Activated CD4-positive, alpha-beta T cell treated with anti-CD3 and anti-CD28 coated beads for 36 hours (primary cell): ENCODE results near the gene TRPM2. TPM values are rescaled to one million over a fixed set of nuclear protein-coding genes. Genes with fewer than 3 reads are reported as not detected.
"Not testable (repeated sequence)": the region's sequence is repeated elsewhere in the genome, so short reads cannot be mapped to it uniquely, and the experiment has no call there.

Source experiments
- ATAC-seq: fragments of 200-7000 bp; cut with Tn5 transposase; one replicate; pipeline ENCODE4 v1.10.0; 2021; ENCODE audit warnings: mild to moderate bottlenecking, moderate library complexity
- CTCF ChIA-PET: fragments of 350-600 bp; sonication (Branson Sonifier 250); formaldehyde crosslinking; loops from one replicate; lab custom pipeline; 2021; ENCODE audit warnings: antibody characterized with exemption; lab: Charles Lee
- POLR2A ChIA-PET: fragments of 350-600 bp; sonication (Branson Sonifier 250); formaldehyde crosslinking; loops from one replicate; lab custom pipeline; 2021; ENCODE audit warnings: antibody characterized with exemption, inconsistent platforms; lab: Charles Lee
- DNase-seq: peaks from one replicate; pipeline ENCODE4 v3.0.0-alpha.2; 2020
- H3K27ac Mint-ChIP-seq: one replicate; pipeline ENCODE4 v1.8.0; 2021; ENCODE audit warnings: mixed read lengths
- H3K27me3 Mint-ChIP-seq: one replicate; pipeline ENCODE4 v1.8.0; 2021; ENCODE audit warnings: mixed read lengths
- H3K36me3 Mint-ChIP-seq: one replicate; pipeline ENCODE4 v1.8.0; 2021; ENCODE audit warnings: low read depth, mixed read lengths
- H3K4me1 Mint-ChIP-seq: one replicate; pipeline ENCODE4 v1.8.0; 2021; ENCODE audit warnings: mixed read lengths
- H3K4me3 Mint-ChIP-seq: one replicate; pipeline ENCODE4 v1.8.0; 2021; ENCODE audit warnings: mild to moderate bottlenecking, moderate library complexity, mixed read lengths
- H3K9me3 Mint-ChIP-seq: one replicate; pipeline ENCODE4 v1.8.0; 2021; ENCODE audit warnings: low read depth, mixed read lengths
- intact Hi-C, 2 experiments: fragments of 100-400 bp; cut with DNase I in 1 of 2; cut with micrococcal nuclease in 1 of 2; formaldehyde crosslinking; loops; one replicate each; pipeline versions ENCODE4 v1.14.2 to v1.15.1; 2022 to 2024; cut with DNase I, micrococcal nuclease
- total RNA-seq, 2 experiments: library from RNA; stranded (reverse); gene quantifications; one replicate each; pipeline ENCODE4 v1.2.3, GENCODE V29; 2021

The TRPM2 gene
- total RNA-seq, 2 experiments from 2014 or later = 1.5 to 1.7 TPM

DNA sequence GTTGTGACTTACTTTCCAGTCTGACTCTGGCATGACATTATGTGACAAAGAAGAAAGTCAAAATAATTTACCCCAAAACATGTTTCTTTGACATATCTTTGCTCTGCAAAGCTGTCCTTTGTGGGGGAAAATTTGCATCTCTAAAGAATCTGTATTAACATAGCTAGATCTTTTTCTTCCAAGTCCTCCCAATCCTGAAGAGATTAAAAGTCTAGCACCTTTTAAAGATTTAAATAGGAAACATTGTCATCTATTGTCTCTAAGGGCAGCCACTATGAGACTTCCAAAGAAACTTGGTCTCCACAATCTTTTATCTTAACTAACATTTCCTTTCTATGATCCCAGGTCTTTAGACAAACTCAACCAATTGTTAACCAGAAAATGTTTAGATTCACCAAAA, 117.9 kb downstream of the TRPM2 start:
- Mint-ChIP-seq H3K27ac (no peak overlapping the region), H3K27me3 (no peaks in the 10 kb centered on the region), H3K4me3 (no peak overlapping the region), H3K36me3 (no peaks in the 10 kb centered on the region), H3K4me1 (no peaks in the 10 kb centered on the region), H3K9me3 (no peaks in the 10 kb centered on the region)
- ATAC-seq = no peak
- ChIA-PET CTCF (interaction anchor here (0.7 kb wide), 1 partner anchor 21 kb away, joined by 3 read pairs; no protein-coding TSS in a partner anchor), POLR2A (no interaction called here)
- no peak for DNase-seq
- intact Hi-C loops = no loop called here

DNA sequence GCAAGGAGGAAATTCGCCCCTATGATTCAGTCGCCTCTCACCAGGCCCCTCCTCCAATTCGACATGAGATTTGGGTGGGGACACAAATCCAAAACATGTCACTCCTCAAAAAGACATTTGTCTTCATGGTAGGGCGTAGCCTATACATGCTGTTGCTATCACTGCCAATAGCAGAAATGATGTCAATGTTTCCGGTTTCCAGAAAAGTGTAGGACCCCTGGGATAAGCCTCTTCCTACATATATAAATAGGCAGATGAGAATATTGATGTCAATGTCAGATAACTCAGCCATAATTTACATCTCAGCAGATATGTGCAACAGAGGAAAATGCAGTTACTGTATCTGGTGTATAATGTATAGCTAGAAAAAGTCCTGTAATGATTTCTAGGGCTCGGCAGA, 118.6 kb downstream of the TRPM2 start:
- intact Hi-C loops = no loop called here
- H3K27ac Mint-ChIP-seq = no peak overlapping the region
- POLR2A ChIA-PET = no interaction called here

DNA sequence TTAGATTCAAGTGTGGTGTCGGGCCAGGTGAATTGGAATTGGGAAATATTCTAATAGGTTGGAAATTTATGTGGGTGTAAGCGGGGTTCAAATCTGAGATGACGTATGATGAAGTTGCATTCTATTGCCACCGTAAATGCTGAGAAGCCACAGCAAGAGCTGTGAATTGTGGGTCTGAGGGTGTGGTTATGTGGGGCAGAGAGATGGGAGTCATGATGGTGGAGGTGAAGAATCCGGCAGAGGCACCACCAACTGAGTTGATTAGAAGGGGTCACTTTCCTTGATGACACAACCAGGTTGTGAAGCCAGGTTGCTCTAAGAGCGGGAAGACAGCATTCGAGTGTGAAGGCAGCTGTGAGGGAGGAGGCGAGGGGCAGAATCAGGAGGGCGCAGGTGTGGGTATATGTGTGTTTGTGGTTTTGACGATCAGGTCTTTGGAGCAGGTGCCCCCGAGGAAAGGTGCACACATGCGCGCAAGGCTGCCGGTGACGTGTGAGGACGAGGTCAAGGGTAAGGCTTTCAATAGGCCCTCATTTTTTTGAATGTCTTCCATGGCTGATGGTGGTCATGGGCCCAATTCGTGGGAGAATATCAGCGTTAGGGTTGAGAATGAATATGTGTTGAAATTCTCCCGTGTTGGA, 120.6 kb downstream of the TRPM2 start:
- intact Hi-C loops = no loop called here
- CTCF ChIA-PET = interaction anchor here (0.5 kb wide), 1 partner anchor 46 kb away, joined by 4 read pairs; no protein-coding TSS in a partner anchor
- POLR2A ChIA-PET = no interaction called here
- Mint-ChIP-seq H3K4me1 (no peaks in the 10 kb centered on the region), H3K9me3 (no peaks in the 10 kb centered on the region), H3K27me3 (no peaks in the 10 kb centered on the region), H3K4me3 (no peak overlapping the region), H3K27ac (no peak overlapping the region), H3K36me3 (no peaks in the 10 kb centered on the region)
- ATAC-seq = no peak
- DNase-seq = no peak

More for the DNA sequence above, 118.6 kb downstream of the TRPM2 start:
- DNase-seq (no peak), ATAC-seq (no peak)
- H3K9me3 Mint-ChIP-seq = no peaks in the 10 kb centered on the region
- H3K27me3 Mint-ChIP-seq = no peaks in the 10 kb centered on the region
- H3K4me3 Mint-ChIP-seq = no peak overlapping the region
- no peaks in the 10 kb centered on the region for H3K36me3 Mint-ChIP-seq
- CTCF ChIA-PET = no interaction called here
- no peaks in the 10 kb centered on the region for H3K4me1 Mint-ChIP-seq

DNA sequence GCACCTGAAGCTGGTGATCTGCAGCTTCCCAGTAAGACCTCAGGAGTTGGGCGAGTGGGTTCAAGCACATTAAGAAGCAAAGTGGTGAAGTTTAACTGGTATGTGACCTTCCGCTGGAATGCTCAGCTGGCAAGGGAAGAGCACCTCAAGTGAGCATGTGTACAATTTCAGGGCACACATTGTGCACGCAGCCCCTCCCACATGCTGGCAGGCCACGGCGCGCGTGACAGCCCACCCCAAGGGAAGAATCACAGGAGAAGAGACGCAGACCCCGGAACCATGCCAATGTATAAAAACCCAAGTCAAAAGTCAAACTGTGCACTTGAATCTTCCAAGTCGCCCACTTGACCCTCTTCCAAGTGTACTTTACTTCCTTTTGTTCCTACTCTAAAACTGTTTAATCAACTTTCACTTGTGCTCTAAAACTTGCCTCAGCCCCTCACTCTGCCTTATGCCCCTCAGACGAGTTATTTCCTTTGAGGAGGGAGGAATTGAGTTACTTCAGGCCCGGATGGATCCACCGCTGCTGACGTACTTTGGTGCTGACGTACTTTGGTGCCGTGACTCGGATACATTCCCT, 121.9 kb downstream of the TRPM2 start:
- Mint-ChIP-seq H3K36me3 (no peaks in the 10 kb centered on the region), H3K9me3 (no peaks in the 10 kb centered on the region), H3K27me3 (no peaks in the 10 kb centered on the region), H3K4me1 (peaks cover 3% of the 10 kb centered on the region), H3K27ac (no peak overlapping the region), H3K4me3 (no peak overlapping the region)
- DNase-seq (no peak), ATAC-seq (no peak)
- ChIA-PET POLR2A (no interaction called here), CTCF (no interaction called here)
- intact Hi-C loops = no loop called here

DNA sequence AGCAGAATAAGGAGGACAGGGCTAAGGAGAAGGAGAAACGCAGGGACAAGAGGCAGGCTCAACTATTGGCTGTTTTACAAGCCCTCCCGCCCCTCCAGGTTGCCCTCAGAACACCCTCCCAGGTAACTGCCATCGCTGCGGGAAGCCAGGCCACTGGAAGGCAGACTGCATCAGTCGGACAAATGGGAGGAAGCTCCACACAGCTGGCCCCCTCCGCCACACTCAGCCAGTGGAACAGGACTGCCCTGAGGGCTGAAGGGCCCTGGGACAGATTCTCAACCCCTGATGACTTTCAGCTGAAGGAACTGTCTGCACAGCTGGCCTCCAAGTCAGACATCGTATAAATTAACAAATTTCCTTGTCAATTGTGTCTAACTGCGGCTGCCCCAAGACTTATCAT, 123.7 kb downstream of the TRPM2 start:
- Mint-ChIP-seq H3K4me3 (no peak overlapping the region), H3K27me3 (no peaks in the 10 kb centered on the region), H3K9me3 (no peaks in the 10 kb centered on the region), H3K4me1 (peaks cover 3% of the 10 kb centered on the region), H3K27ac (no peak overlapping the region), H3K36me3 (no peaks in the 10 kb centered on the region)
- ATAC-seq (no peak), DNase-seq (no peak)
- intact Hi-C loops = no loop called here
- ChIA-PET POLR2A (no interaction called here), CTCF (interaction anchor here (0.7 kb wide), 3 partner anchors 17 to 536 kb away, joined by 4 read pairs; no protein-coding TSS in a partner anchor)

DNA sequence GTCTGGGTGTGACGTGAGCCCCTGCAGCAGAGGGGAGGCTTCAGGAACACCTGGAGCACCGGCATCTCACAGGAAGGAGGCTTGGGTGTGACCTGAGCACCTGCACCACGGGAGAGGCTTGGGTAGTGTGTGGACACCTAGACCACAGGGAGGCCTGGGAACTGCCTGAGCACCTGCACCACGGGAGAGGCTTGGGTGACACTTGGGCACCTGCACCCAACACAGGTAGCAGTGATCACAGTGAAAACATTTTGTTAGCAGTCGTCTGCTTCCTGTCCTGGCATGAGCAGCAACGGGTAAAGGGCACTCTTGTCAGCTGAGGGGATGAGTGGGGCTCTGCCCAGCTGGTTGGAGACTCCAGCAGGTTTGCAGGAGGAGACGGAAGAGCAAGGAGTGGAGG, 124.3 kb downstream of the TRPM2 start:
- intact Hi-C loops = loop anchor here in 1 of 2 experiments (2.0 kb wide), 1 partner anchor 139 kb away; the partner anchor contains the start of gene CFAP410
- ATAC-seq = no peak
- Mint-ChIP-seq H3K4me3 (no peak overlapping the region), H3K27me3 (no peaks in the 10 kb centered on the region), H3K4me1 (peaks cover 3% of the 10 kb centered on the region), H3K9me3 (no peaks in the 10 kb centered on the region), H3K36me3 (no peaks in the 10 kb centered on the region), H3K27ac (no peak overlapping the region)
- DNase-seq = no peak
- ChIA-PET CTCF (interaction anchor here (0.6 to 0.7 kb wide), 3 partner anchors 16 to 536 kb away, joined by 3 to 4 read pairs (median 4); no protein-coding TSS in a partner anchor), POLR2A (no interaction called here)

DNA sequence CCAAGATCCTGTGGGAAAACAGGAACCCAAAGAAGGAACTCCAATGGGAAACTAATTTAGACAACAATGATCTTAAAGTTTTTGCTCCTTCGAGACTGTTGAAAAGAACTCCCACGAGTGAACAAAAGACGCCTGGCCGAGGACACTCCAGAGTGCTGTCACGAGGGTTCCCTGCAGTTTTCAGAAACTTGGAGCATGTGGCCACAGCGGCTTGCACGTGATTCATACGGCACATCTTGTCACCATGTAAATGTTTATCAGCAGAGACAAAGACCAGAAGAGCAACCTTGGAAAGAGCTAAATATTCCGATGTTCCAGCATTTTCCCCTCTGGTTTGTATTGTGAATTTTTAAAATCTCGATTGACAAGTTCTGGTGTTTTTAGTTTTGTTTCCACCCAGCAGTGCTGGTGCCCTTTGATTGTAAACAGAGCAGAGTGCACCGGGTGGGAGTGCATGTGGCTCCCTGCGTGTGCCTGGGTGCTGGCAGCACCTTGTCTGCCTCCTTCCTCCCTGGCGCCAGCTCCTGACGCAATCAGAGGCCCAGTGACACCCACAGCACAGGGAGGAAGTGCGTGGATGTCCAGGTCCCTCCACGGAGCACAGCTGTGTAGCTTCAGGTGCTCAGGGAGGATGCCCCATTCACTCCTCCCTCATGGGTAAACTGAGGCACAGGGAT, 124.8 kb downstream of the TRPM2 start:
- intact Hi-C loops = loop anchor here in 1 of 2 experiments (2.0 kb wide), 1 partner anchor 139 kb away; the partner anchor contains the start of gene CFAP410
- no peak for DNase-seq
- H3K27me3 Mint-ChIP-seq = no peaks in the 10 kb centered on the region
- ATAC-seq = no peak
- POLR2A ChIA-PET = no interaction called here
- CTCF ChIA-PET = interaction anchor here (0.6 to 0.7 kb wide), 2 partner anchors 16 to 334 kb away, joined by 3 to 4 read pairs; no protein-coding TSS in a partner anchor
- no peak overlapping the region for H3K27ac Mint-ChIP-seq
- H3K9me3 Mint-ChIP-seq = no peaks in the 10 kb centered on the region
- no peak overlapping the region for H3K4me3 Mint-ChIP-seq
- no peaks in the 10 kb centered on the region for H3K36me3 Mint-ChIP-seq
- H3K4me1 Mint-ChIP-seq = peaks cover 3% of the 10 kb centered on the region

DNA sequence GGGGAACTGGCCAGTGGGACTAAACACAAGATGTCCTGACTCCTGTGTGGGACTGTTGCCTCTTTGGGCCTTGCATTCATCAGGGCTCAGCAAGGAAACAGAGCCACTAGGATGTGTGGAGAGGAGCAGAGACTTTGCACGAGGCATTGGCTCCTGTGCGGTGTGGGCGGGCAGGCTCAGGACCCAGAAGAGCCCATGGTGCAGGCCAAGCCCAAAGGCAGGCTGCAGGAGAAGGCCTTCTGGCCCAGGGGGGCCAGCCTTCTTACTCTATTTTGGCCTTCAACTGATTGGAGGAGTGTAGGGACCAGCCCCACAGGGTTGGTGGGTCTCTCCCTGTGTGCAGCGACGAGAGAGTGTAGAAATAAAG, 125.4 kb downstream of the TRPM2 start:
- peaks cover 3% of the 10 kb centered on the region for H3K4me1 Mint-ChIP-seq
- CTCF ChIA-PET = no interaction called here
- no peak overlapping the region for H3K4me3 Mint-ChIP-seq
- POLR2A ChIA-PET = no interaction called here
- H3K27ac Mint-ChIP-seq = no peak overlapping the region
- intact Hi-C loops = loop anchor here in 1 of 2 experiments (2.0 kb wide), 1 partner anchor 140 kb away; the partner anchor contains the start of gene CFAP410
- no peaks in the 10 kb centered on the region for H3K36me3 Mint-ChIP-seq
- no peak for ATAC-seq
- DNase-seq = no peak
- no peaks in the 10 kb centered on the region for H3K27me3 Mint-ChIP-seq
- no peaks in the 10 kb centered on the region for H3K9me3 Mint-ChIP-seq

DNA sequence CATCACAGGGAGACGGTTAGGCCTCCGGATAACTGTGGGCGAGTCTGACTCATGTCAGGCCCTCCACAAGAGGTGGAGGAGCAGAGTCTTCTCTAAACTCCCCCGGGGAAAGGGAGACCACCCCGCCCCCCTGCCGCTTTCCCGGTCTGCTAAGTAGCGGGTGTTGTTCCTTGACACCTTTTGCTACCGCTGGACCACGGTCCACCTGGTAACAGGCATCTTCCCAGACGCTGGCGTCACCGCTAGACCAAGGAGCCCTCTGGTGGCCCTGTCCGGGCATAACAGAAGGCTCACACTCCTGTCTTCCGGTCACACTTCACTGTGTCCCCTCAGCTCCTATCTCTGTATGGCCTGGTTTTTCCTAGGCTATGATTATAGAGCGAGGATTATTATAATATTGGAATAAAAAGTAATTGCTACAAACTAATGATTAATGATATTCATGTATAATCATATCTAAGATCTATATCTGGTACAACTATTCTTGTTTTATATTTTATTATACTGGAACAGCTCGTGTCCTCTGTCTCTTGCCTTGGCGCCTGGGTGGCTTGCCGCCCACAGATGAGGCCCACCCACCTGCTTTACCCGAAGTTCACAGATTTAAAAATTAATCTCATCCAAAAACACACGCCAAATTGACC, 126.3 kb downstream of the TRPM2 start:
- DNase-seq = peak; percentile 65
- H3K4me3 Mint-ChIP-seq, H3K9me3 Mint-ChIP-seq, ATAC-seq, H3K4me1 Mint-ChIP-seq, H3K36me3 Mint-ChIP-seq, H3K27ac Mint-ChIP-seq, POLR2A ChIA-PET, H3K27me3 Mint-ChIP-seq: not testable (repeated sequence)
- CTCF ChIA-PET = interaction anchor here (0.7 to 1.4 kb wide), 4 partner anchors 10 to 263 kb away, joined by 3 to 7 read pairs (median 3); no protein-coding TSS in a partner anchor
- intact Hi-C loops = loop anchor here in 1 of 2 experiments (2.0 kb wide), 1 partner anchor 141 kb away; the partner anchor contains the start of gene CFAP410

DNA sequence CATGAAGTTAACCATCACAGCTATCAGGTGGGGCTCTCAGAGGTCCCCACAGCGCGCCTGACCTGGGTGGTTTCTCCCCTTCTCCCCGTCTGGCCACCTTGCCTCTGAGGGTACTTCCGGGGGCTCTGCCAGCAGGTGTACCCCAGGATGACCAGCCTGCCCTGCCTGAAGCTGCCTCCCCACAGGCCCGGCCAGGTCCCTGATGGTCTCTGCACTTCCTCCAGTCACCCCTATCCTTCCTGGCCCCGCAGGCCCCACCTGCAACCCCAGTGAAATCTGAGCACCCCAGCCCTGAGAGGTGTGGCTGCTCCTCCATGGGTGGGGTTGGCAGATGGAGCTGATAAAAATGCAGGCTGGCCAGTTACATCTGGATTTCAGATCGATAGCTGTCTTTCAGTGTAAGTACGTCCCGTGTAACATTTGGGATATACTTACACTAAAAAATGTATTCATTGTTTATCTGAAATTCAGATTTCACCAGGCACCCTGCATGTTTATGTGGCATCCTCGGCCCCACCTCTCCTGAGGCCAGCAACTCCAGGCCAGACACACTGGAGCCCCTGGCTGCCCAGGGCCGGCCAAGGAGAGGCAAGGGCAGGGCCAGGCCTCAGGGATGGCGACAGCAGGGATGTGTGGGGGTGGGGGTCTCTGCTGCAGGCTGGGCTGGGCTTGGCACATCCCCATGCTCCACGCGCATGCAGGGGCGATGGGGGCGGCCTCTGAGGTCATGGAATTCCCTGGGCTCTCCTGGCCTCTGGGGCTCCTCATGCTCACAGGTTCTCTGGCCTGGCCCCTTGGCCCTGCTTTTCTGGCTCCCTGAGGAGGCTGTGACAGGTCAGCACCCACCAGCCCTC, 127.0 kb downstream of the TRPM2 start:
- Mint-ChIP-seq H3K9me3 (no peaks in the 10 kb centered on the region), H3K27ac (no peak overlapping the region), H3K27me3 (no peaks in the 10 kb centered on the region), H3K36me3 (no peaks in the 10 kb centered on the region), H3K4me1 (peaks cover 3% of the 10 kb centered on the region), H3K4me3 (no peak overlapping the region)
- POLR2A ChIA-PET = no interaction called here
- ATAC-seq (no peak), DNase-seq (no peak)
- intact Hi-C loops = no loop called here
- CTCF ChIA-PET = interaction anchor here (0.7 to 1.4 kb wide), 5 partner anchors 9 to 313 kb away, joined by 3 to 7 read pairs (median 3); no protein-coding TSS in a partner anchor
